AG10803 (cell line): Measurements from ENCODE around the gene HRH3.

ENCODE experiments used
- DNase-seq: peaks from one replicate; pipeline ENCODE4 v3.0.0; 2010; ENCODE audit warnings: low read depth
- H3K4me3 ChIP-seq: 2 replicates; pipeline ENCODE4 v1.5.1; 2011; ENCODE audit warnings: mild to moderate bottlenecking, low read length, control low read depth
- TF ChIP-seq, protein P1 (sequence below): conservative IDR thresholded peaks from 2 replicates; pipeline ENCODE4 v1.5.1; 2011; ENCODE audit warnings: mild to moderate bottlenecking, low read length, control low read depth, inconsistent platforms

Gene HRH3

DNA sequence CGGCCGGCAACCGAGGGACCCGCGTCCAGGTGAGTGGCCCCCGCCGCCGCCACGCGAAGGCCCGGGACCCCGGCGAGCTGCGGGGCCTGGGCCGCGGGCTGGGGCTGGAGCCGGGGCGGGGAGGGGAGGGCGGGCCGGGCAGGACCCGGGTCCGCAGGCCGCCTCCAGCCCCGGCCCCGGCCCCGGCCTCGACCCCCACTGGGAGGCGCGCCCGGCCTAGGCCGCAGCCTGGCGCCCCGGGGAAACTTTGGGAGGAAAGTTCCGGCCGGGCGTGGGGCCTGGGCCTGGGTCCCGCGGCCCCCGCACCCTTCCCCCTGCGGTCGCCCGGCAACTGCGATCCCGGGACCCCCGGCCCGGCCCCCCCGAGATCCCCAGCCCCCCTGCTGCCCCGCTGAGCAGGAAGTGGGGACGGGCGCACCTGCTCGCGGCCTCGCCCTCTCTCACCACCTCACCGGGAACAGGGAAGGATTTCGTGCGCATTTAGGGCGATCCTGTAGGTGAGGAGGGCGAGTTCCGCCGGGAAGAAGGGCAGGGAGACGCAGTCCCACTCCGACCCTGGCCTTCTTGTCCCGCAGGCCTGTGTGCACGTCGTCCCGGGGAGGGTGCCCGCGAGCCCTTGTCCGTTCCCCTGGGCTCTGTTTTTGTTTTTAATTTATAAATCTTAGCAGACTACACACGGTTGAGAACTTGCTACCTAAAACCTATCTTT lies 18.6 kb upstream of the HRH3 start:
- TF ChIP-seq, protein P1, sequence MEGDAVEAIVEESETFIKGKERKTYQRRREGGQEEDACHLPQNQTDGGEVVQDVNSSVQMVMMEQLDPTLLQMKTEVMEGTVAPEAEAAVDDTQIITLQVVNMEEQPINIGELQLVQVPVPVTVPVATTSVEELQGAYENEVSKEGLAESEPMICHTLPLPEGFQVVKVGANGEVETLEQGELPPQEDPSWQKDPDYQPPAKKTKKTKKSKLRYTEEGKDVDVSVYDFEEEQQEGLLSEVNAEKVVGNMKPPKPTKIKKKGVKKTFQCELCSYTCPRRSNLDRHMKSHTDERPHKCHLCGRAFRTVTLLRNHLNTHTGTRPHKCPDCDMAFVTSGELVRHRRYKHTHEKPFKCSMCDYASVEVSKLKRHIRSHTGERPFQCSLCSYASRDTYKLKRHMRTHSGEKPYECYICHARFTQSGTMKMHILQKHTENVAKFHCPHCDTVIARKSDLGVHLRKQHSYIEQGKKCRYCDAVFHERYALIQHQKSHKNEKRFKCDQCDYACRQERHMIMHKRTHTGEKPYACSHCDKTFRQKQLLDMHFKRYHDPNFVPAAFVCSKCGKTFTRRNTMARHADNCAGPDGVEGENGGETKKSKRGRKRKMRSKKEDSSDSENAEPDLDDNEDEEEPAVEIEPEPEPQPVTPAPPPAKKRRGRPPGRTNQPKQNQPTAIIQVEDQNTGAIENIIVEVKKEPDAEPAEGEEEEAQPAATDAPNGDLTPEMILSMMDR: no peak
- DNase-seq: no peak
- peak overlapping the region; percentile 92 for H3K4me3 ChIP-seq

DNA sequence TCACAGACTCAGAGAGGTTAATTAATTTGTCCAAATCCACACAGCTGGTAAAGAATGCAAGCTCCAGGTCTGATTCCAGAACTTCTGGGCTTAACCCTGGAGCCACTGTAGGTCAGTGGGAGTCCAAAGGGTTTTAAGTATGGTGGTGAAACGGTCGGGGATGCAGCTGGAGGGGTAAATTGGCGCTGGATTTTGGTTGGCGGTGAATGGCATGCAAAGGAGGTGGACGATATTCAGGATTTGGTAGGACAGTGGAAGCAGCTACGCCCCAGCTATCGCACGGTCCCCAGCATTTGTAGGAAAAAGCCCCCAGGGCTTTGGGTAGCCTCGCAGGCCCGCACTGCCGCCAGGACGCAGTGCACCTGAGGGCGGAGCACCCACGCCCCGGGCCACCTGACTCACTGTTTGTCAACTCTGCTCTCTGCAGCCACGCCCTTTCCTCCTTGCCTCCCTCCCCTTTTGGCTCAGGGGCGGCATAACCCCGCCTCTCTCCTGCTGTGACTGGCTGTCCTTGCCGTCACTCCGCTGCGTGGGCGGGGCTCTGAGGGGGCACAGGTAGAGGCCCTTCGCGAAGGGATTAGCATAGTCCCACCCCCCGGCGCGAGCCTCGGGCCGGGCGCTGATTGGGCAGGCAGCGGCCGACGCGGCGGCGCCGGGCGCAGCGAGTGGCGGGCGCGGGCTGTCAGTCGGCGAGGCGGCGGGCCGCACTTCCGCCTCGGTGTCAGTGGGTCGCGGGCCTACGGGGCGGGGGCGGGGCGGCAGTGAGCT lies 17.9 kb upstream of the HRH3 start, which contains the start of gene OSBPL2:
Gene OSBPL2, plus strand, starts transcription at position 721 of the 768 bp plus-strand sequence. CDS start 17,664 bp downstream, outside the sequence.
- TF ChIP-seq, protein P1: no peak
- DNase-seq: peak; percentile 95
- peak within 1 kb of the TSS; percentile 92 for H3K4me3 ChIP-seq

DNA sequence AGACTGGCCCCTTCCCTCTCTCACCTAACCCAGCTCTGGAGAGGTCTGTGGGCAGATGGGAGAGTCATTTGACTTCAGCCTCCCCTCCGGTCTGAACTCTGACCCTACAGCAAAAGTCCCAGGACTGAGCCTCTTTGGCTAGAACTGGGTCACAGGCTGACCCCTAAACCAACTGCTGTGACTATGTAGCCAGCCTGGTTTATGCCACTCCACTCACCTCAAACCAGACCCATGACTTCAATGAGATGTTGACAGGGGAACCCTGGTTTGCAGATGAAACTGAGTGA lies 17.4 kb upstream of the HRH3 start:
- TF ChIP-seq, protein P1: no peak
- H3K4me3 ChIP-seq: no peak overlapping the region
- DNase-seq: no peak

DNA sequence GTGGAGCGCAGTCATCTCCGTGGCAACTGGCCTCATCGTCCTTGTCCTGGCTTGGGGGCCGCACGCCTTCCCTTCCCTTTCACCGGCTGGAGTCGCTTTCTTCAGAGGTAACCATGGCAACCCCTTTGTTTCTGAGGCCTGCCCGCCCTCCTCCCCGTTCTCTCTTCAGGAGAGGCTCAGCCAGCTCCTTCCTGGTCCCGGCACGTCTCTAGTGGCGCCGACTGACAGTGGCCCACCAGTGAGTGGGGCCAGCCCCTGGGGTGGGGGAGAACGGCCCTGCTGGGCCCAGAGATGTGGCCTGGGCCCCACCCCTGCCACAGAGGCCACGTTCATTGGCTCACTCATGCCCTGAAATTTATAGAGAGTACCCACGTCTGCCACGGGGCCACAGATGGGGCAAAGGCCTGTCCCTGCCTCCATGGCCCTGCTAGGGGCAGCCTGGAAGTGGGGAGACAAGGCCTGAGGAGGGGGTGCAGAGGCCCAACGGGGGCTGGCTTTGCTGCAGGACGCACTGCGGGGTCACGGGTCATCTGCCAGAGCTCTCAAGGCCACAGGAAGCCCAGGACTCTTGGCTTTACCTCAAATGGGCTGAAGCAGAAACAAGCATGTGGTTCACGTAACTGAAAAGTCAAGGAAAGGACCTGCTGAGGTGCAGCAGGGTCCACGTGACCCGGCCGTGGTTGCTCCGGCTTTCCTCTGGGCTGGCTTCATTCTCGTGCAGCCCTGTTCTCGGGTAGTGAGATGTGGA lies 16.9 kb upstream of the HRH3 start:
- H3K4me3 ChIP-seq: no peak overlapping the region
- DNase-seq: no peak
- TF ChIP-seq, protein P1: no peak

DNA sequence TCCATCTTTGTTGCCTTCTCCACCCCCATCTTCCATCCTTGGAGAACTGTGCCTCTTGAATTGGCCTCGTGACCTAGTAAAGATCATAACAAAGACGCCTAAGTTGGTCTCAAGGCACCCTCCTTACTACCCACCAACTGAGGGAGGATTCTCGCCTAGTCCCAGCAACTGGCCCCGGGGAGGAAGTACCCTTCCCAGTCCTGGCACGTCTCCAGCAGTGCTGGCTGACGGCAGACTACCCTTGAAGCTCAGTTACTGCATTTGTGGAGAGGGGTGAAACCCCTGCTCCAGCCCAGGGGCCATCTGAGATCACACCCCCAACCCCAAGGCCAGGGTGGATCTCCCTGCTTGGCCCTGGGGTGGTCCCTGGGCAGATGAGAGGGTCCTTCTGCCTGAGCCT lies 16.1 kb upstream of the HRH3 start:
- TF ChIP-seq, protein P1: no peak
- H3K4me3 ChIP-seq: no peak overlapping the region
- no peak for DNase-seq

DNA sequence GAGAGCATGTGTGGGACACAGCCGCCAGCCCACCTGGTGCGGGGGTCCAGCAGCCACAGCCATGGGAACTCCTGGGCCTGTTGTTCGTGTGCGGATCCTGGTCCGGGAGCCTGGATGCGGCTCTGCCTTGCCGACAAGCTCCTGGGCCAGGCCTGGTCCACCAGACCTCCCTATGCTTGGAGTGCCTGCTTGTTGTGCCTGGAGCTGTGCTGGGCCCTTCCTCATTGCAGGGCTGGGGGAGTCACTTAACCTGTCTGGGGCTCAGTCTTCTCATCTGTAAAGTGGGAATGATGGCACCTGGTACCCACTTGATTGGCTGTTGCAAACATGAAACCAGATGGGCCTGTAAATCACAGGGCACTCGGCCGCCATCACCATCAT lies 15.7 kb upstream of the HRH3 start:
- TF ChIP-seq, protein P1: no peak
- DNase-seq: no peak
- no peak overlapping the region for H3K4me3 ChIP-seq
